ENCODE data around the gene FXYD7. TPM values are rescaled to one million over a fixed set of nuclear protein-coding genes. Genes with fewer than 3 reads are reported as not detected.

The FXYD7 gene
- total RNA-seq, 1 experiment from 2014 or later, result 0.71 TPM

DNA sequence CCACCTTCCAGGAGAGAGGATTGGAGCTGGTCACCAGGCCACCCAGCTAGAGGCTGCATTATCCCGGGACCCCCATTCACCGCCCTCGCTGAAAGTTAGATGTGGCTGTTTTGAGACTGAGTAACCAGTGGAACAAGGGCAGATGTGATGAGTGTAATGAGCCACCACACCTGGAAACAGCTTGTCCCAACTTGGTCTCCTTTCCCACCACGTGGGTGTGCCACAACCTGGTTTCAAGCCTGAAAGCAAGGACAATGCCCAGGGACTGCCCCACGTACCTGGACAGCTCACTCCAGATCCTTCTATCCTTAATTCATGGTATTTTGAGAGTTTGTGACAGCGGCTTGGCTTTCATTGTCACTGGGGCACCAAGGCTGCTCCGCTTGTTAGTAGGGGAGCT, 15.2 kb upstream of the FXYD7 start (continued):
- TF ChIP-seq, protein P1, sequence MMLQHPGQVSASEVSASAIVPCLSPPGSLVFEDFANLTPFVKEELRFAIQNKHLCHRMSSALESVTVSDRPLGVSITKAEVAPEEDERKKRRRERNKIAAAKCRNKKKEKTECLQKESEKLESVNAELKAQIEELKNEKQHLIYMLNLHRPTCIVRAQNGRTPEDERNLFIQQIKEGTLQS (IDR thresholded peaks at IDR 0.05), result no peak

DNA sequence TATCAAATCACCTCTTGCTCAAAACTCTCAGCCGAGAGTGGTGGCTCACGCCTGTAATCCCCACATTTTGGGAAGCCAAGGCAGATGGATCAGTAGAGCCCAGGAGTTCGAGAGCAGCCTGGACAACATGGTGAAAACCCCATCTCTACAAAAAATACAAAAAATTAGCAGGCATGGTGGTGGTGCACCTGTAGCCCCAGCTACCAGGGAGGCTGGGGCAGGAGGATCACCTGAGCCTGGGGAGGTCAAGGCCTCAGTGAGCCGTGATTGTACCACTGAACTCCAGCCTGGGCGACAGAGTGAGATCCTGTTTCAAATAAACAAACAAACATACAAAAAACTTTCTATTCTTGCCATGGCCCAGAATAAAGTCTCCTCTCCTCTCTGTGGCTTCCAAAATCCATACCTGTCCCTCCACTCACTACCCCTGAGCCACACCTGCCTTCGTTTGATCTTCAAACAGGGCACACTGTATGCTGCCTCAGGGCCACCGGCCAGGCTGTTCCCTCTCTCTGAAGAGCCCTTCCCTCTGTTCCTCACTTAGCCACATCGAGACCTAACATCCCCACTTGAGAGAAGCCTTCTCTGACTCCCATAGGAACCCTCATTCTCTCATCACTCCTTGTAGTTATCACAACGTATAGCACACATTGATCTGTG, 14.5 kb upstream of the FXYD7 start:
- Histone ChIP-seq H3K4me2 (ENCODE audit: low read length) (no peak overlapping the region), H3K9me2 (ENCODE audit: insufficient read depth) (no peaks in the 10 kb centered on the region), H3K79me2 (ENCODE audit: insufficient read depth, low read length) (no peaks in the 10 kb centered on the region), H3K27me3 (ENCODE audit: insufficient read depth, low read length) (no peaks in the 10 kb centered on the region), H3K4me1 (ENCODE audit: control insufficient read depth in 1 of 2, insufficient read depth in 2 of 2, low read length in 2 of 2) (peaks cover 14 to 25% of the 10 kb centered on the region in 2 experiments), H2AFZ (ENCODE audit: low read depth, low read length, poor library complexity, severe bottlenecking) (no peak overlapping the region), H3K9ac (ENCODE audit: low read length) (no peak overlapping the region), H3K9me3 (ENCODE audit: control insufficient read depth in 1 of 2, insufficient read depth in 1 of 2, low read depth in 1 of 2, low read length in 2 of 2) (no peaks in the 10 kb centered on the region), H3K4me3 (replicated peaks in 1 of 2; ENCODE audit: low read depth in 1 of 2, low read length in 2 of 2) (no peak overlapping the region), H3K36me3 (ENCODE audit: control insufficient read depth in 1 of 2, insufficient read depth in 2 of 2, low read length in 2 of 2) (no peaks in the 10 kb centered on the region), H3K27ac (ENCODE audit: low read depth, low read length) (no peak overlapping the region), H4K20me1 (ENCODE audit: insufficient read depth) (no peaks in the 10 kb centered on the region)
- DNase-seq (ENCODE audit: low read depth, low spot score) (no peak), ATAC-seq (no peak)
- ChIA-PET RAD21 (ENCODE audit: low non-redundant PET in 1 of 2, low total read pairs in 2 of 2, uncharacterized antibody in 2 of 2, unreplicated experiment in 2 of 2) (no interaction called here), CTCF (no interaction called here), POLR2A (no interaction called here)
- TF ChIP-seq TCF7L2 (IDR thresholded peaks at IDR 0.05; ENCODE audit: borderline replicate concordance, extremely low read depth, insufficient read depth, insufficient read length) (no peak), ZFX (IDR thresholded peaks at IDR 0.05) (no peak), ELF1 (IDR thresholded peaks at IDR 0.05; ENCODE audit: borderline replicate concordance, low read depth) (no peak), SRF (IDR thresholded peaks at IDR 0.05; ENCODE audit: low read depth) (no peak), CBX3 (IDR thresholded peaks at IDR 0.05; ENCODE audit: low read depth) (no peak), EZH2 (IDR thresholded peaks at IDR 0.05) (no peak), EGR1 (IDR thresholded peaks at IDR 0.05; ENCODE audit: low read depth) (no peak), POLR2A (IDR thresholded peaks at IDR 0.05; ENCODE audit: borderline replicate concordance, extremely low read depth, insufficient read depth, insufficient read length) (no peak), SIN3A (IDR thresholded peaks at IDR 0.05; ENCODE audit: low read depth) (no peak), RAD21 (IDR thresholded peaks at IDR 0.05; ENCODE audit: low read depth) (no peak), FOSL1 (IDR thresholded peaks at IDR 0.05; ENCODE audit: low read depth) (no peak), EZH2phosphoT487 (IDR thresholded peaks at IDR 0.05; ENCODE audit: borderline replicate concordance) (no peak)
- TF ChIP-seq, protein P2, sequence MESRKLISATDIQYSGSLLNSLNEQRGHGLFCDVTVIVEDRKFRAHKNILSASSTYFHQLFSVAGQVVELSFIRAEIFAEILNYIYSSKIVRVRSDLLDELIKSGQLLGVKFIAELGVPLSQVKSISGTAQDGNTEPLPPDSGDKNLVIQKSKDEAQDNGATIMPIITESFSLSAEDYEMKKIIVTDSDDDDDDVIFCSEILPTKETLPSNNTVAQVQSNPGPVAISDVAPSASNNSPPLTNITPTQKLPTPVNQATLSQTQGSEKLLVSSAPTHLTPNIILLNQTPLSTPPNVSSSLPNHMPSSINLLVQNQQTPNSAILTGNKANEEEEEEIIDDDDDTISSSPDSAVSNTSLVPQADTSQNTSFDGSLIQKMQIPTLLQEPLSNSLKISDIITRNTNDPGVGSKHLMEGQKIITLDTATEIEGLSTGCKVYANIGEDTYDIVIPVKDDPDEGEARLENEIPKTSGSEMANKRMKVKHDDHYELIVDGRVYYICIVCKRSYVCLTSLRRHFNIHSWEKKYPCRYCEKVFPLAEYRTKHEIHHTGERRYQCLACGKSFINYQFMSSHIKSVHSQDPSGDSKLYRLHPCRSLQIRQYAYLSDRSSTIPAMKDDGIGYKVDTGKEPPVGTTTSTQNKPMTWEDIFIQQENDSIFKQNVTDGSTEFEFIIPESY (IDR thresholded peaks at IDR 0.05; ENCODE audit: extremely low read depth, insufficient replicate concordance, low read length), result no peak
- TF ChIP-seq, protein P3, sequence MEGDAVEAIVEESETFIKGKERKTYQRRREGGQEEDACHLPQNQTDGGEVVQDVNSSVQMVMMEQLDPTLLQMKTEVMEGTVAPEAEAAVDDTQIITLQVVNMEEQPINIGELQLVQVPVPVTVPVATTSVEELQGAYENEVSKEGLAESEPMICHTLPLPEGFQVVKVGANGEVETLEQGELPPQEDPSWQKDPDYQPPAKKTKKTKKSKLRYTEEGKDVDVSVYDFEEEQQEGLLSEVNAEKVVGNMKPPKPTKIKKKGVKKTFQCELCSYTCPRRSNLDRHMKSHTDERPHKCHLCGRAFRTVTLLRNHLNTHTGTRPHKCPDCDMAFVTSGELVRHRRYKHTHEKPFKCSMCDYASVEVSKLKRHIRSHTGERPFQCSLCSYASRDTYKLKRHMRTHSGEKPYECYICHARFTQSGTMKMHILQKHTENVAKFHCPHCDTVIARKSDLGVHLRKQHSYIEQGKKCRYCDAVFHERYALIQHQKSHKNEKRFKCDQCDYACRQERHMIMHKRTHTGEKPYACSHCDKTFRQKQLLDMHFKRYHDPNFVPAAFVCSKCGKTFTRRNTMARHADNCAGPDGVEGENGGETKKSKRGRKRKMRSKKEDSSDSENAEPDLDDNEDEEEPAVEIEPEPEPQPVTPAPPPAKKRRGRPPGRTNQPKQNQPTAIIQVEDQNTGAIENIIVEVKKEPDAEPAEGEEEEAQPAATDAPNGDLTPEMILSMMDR (IDR thresholded peaks at IDR 0.05 in 2 of 3, conservative IDR thresholded peaks at IDR 0.05 in 1 of 3; ENCODE audit: borderline replicate concordance in 1 of 3, insufficient read depth in 1 of 3, low read depth in 2 of 3, low read length in 2 of 3), result no peak
- TF ChIP-seq, protein P1 (IDR thresholded peaks at IDR 0.05), result no peak
- intact Hi-C loops (cut with micrococcal nuclease), result no loop called here
- no TSS peak for BruUV-seq (replicated peaks)

All from HCT116 (cell line).